SK-N-SH (cell line): Measurements from ENCODE around the gene KLF12. TPM values are rescaled to one million over a fixed set of nuclear protein-coding genes. Genes with fewer than 3 reads are reported as not detected.

ENCODE experiments used
- CTCF ChIA-PET: fragments of 300-600, 350-600 bp; formaldehyde crosslinking; extraction: SDS; loops from one replicate; lab custom pipeline; 2021; lab: Yijun Ruan, JAX
- POLR2A ChIA-PET: fragments of 350-600 bp; sonication (Branson Sonifier 250); formaldehyde crosslinking; extraction: SDS; loops from one replicate; lab custom pipeline; 2020; ENCODE audit warnings: antibody characterized with exemption, inconsistent platforms; lab: Yijun Ruan, JAX
- DNase-seq: peaks from one replicate; pipeline ENCODE4 v3.0.0; 2012
- H2AFZ ChIP-seq: fragments of 200-600 bp; sonication (generic); 2 replicates; pipeline ENCODE4 v1.8.1; 2016; ENCODE audit warnings: antibody characterized with exemption, mild to moderate bottlenecking, low read depth
- H3F3A ChIP-seq: fragments of 200-600 bp; sonication (generic); replicated peaks from 2 replicates; pipeline ENCODE3; 2016; ENCODE audit warnings: antibody characterized with exemption, mild to moderate bottlenecking; ENCODE audit not compliant: insufficient read depth
- H3K27ac ChIP-seq, 2 experiments: fragments of 200-500 bp in 1 of 2; fragments of 200-600 bp in 1 of 2; sonication (Bioruptor generic) in 1 of 2; sonication (generic), shearing (Covaris generic) in 1 of 2; 2 replicates each; pipeline versions ENCODE4 v1.5.1 to v1.6.1; 2014 to 2016; ENCODE audit warnings: low read depth in 2 of 2, inconsistent platforms in 1 of 2, low read length in 1 of 2, mild to moderate bottlenecking in 1 of 2, mixed read lengths in 1 of 2
- H3K27me3 ChIP-seq: fragments of 200-600 bp; sonication (generic), shearing (Covaris generic); 2 replicates; pipeline ENCODE4 v1.6.1; 2016; ENCODE audit warnings: mixed run types; ENCODE audit not compliant: insufficient read depth
- H3K36me3 ChIP-seq, 2 experiments: fragments of 200-500 bp in 1 of 2; fragments of 200-600 bp in 1 of 2; sonication (Bioruptor generic) in 1 of 2; sonication (generic) in 1 of 2; replicated peaks in 1 of 2; 2 replicates each; pipeline versions ENCODE3 to v1.5.1; 2014 to 2016; ENCODE audit warnings: low read length in 1 of 2, mild to moderate bottlenecking in 1 of 2; ENCODE audit not compliant: insufficient read depth in 2 of 2, control insufficient read depth in 1 of 2
- H3K4me1 ChIP-seq, 2 experiments: fragments of 200-500 bp in 1 of 2; fragments of 200-600 bp in 1 of 2; sonication (Bioruptor generic) in 1 of 2; sonication (generic), shearing (Covaris generic) in 1 of 2; 2 replicates each; pipeline versions ENCODE4 v1.5.1 to v1.6.1; 2014 to 2016; ENCODE audit warnings: low read depth in 1 of 2, low read length in 1 of 2, mixed run types in 1 of 2; ENCODE audit not compliant: insufficient read depth in 2 of 2, control insufficient read depth in 1 of 2
- H3K4me2 ChIP-seq: fragments of 200-600 bp; sonication (generic), shearing (Covaris generic); 2 replicates; pipeline ENCODE4 v1.6.1; 2017; ENCODE audit warnings: mixed run types
- H3K4me3 ChIP-seq, 2 experiments: fragments of 200-500 bp in 1 of 2; fragments of 200-600 bp in 1 of 2; sonication (Bioruptor generic) in 1 of 2; sonication (generic), shearing (Covaris generic) in 1 of 2; 2 replicates each; pipeline versions ENCODE4 v1.5.1 to v1.8.1; 2014 to 2016; ENCODE audit warnings: low read depth in 2 of 2, inconsistent platforms in 1 of 2, low read length in 1 of 2, mild to moderate bottlenecking in 1 of 2, mixed read lengths in 1 of 2, moderate library complexity in 1 of 2
- H3K79me2 ChIP-seq: fragments of 200-600 bp; sonication (generic); 2 replicates; pipeline ENCODE4 v1.8.1; 2017; ENCODE audit warnings: mild to moderate bottlenecking; ENCODE audit not compliant: insufficient read depth
- H3K9ac ChIP-seq: fragments of 200-600 bp; sonication (generic); 2 replicates; pipeline ENCODE4 v1.6.1; 2017; ENCODE audit warnings: mixed run types
- H3K9me2 ChIP-seq: fragments of 200-600 bp; sonication (generic); 2 replicates; pipeline ENCODE4 v1.6.1; 2017; ENCODE audit warnings: mixed run types
- H3K9me3 ChIP-seq: fragments of 200-600 bp; sonication (generic); 2 replicates; pipeline ENCODE4 v1.6.1; 2017; ENCODE audit warnings: mixed run types, mild to moderate bottlenecking, moderate library complexity
- H4K20me1 ChIP-seq: fragments of 200-600 bp; sonication (generic); 2 replicates; pipeline ENCODE4 v1.6.1; 2017; ENCODE audit warnings: mild to moderate bottlenecking, mixed run types; ENCODE audit not compliant: insufficient read depth
- ELF1 ChIP-seq: IDR thresholded peaks from 2 replicates; pipeline ENCODE4 v1.4.0; 2012
- GABPA ChIP-seq: IDR thresholded peaks from 2 replicates; pipeline ENCODE4 v1.4.0; 2012; ENCODE audit warnings: low read depth, mild to moderate bottlenecking
- JUND ChIP-seq: IDR thresholded peaks from 2 replicates; pipeline ENCODE4 v1.4.0; 2012
- POLR2AphosphoS5 ChIP-seq: IDR thresholded peaks from 2 replicates; pipeline ENCODE4 v1.6.1; 2012; ENCODE audit warnings: low read depth, low read length
- RAD21 ChIP-seq: IDR thresholded peaks from 2 replicates; pipeline ENCODE4 v1.6.1; 2012; ENCODE audit warnings: mild to moderate bottlenecking, low read length
- RXRA ChIP-seq: IDR thresholded peaks from 2 replicates; pipeline ENCODE4 v1.4.0; 2012; ENCODE audit warnings: low read depth, mild to moderate bottlenecking, borderline replicate concordance
- SMC3 ChIP-seq: IDR thresholded peaks from 2 replicates; pipeline ENCODE4 v1.6.1; 2012; ENCODE audit warnings: low read depth, low read length, improper control_type of control experiment
- TCF12 ChIP-seq: IDR thresholded peaks from 2 replicates; pipeline ENCODE4 v1.4.0; 2012
- WGBS: methylation state at CpG from one replicate; pipeline ENCODE4 v1.1.6; 2017; ENCODE audit warnings: low lambda C conversion rate; 5-methylcytosine and 5-hydroxymethylcytosine counted together
- polyA plus RNA-seq, 3 experiments: library from polyadenylated mRNA; depleted of rRNA; stranded (reverse); fragments of >200 nt; gene quantifications; 2 replicates each; pipeline ENCODE4 v1.2.3, GENCODE V29; 2012
- TF ChIP-seq, protein P1 (sequence below): fragments of 150-350 bp; IDR thresholded peaks from 2 replicates; pipeline ENCODE4 v1.6.1; 2017; ENCODE audit warnings: antibody characterized with exemption, low read length, low read depth, borderline replicate concordance
- TF ChIP-seq, protein P2 (sequence below): IDR thresholded peaks from 2 replicates; pipeline ENCODE4 v1.4.0; 2012; ENCODE audit warnings: low read depth
- TF ChIP-seq, protein P3 (sequence below): IDR thresholded peaks from 2 replicates; pipeline ENCODE4 v1.4.0; 2012; ENCODE audit warnings: low read depth, borderline replicate concordance
- TF ChIP-seq, protein P4 (sequence below): fragments of 200-600 bp; sonication (generic); IDR thresholded peaks from 2 replicates; pipeline ENCODE4 v1.6.1; 2017; ENCODE audit warnings: antibody characterized with exemption, mild to moderate bottlenecking, moderate library complexity
- TF ChIP-seq, protein P5 (sequence below): IDR thresholded peaks from 2 replicates; pipeline ENCODE4 v1.4.0; 2012; ENCODE audit warnings: low read depth, borderline replicate concordance

KLF12 gene
- polyA plus RNA-seq, 1 of the 3 experiments (the other 2 are of a cell fraction) = 2.4 TPM

DNA sequence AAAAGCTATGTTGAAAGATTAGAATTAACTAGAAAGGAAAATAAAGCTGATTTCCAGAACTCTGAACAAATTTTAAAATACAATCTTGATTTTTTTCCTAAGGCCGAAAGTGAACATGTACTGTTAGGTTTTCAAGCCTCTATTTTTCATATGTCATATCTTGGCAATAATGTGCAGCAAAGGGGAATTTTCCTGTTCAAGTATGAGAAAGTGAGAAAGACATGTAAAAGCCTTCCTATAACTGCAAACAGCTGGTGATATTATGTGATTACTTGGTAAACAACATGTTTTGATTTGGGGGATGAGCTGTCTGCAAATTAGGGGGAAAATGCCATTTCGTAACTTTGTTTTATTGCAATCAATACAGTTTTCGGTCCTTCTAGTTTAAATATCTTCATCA lies 4.0 kb upstream of the KLF12 start:
- peaks cover 0 to 7% of the 10 kb centered on the region in 2 experiments; a peak in 2 of 4 replicates for H3K4me1 ChIP-seq
- TF ChIP-seq, protein P1, sequence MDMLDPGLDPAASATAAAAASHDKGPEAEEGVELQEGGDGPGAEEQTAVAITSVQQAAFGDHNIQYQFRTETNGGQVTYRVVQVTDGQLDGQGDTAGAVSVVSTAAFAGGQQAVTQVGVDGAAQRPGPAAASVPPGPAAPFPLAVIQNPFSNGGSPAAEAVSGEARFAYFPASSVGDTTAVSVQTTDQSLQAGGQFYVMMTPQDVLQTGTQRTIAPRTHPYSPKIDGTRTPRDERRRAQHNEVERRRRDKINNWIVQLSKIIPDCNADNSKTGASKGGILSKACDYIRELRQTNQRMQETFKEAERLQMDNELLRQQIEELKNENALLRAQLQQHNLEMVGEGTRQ = no peak
- TF ChIP-seq, protein P2, sequence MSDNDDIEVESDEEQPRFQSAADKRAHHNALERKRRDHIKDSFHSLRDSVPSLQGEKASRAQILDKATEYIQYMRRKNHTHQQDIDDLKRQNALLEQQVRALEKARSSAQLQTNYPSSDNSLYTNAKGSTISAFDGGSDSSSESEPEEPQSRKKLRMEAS = no peak
- TF ChIP-seq, protein P3, sequence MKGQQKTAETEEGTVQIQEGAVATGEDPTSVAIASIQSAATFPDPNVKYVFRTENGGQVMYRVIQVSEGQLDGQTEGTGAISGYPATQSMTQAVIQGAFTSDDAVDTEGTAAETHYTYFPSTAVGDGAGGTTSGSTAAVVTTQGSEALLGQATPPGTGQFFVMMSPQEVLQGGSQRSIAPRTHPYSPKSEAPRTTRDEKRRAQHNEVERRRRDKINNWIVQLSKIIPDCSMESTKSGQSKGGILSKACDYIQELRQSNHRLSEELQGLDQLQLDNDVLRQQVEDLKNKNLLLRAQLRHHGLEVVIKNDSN = no peak
- TF ChIP-seq POLR2AphosphoS5 (no peak), RXRA (no peak), SMC3 (no peak), TCF12 (no peak), ELF1 (no peak), JUND (no peak), RAD21 (no peak), GABPA (no peak)
- TF ChIP-seq, protein P4, sequence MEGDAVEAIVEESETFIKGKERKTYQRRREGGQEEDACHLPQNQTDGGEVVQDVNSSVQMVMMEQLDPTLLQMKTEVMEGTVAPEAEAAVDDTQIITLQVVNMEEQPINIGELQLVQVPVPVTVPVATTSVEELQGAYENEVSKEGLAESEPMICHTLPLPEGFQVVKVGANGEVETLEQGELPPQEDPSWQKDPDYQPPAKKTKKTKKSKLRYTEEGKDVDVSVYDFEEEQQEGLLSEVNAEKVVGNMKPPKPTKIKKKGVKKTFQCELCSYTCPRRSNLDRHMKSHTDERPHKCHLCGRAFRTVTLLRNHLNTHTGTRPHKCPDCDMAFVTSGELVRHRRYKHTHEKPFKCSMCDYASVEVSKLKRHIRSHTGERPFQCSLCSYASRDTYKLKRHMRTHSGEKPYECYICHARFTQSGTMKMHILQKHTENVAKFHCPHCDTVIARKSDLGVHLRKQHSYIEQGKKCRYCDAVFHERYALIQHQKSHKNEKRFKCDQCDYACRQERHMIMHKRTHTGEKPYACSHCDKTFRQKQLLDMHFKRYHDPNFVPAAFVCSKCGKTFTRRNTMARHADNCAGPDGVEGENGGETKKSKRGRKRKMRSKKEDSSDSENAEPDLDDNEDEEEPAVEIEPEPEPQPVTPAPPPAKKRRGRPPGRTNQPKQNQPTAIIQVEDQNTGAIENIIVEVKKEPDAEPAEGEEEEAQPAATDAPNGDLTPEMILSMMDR = no peak
- TF ChIP-seq, protein P5, sequence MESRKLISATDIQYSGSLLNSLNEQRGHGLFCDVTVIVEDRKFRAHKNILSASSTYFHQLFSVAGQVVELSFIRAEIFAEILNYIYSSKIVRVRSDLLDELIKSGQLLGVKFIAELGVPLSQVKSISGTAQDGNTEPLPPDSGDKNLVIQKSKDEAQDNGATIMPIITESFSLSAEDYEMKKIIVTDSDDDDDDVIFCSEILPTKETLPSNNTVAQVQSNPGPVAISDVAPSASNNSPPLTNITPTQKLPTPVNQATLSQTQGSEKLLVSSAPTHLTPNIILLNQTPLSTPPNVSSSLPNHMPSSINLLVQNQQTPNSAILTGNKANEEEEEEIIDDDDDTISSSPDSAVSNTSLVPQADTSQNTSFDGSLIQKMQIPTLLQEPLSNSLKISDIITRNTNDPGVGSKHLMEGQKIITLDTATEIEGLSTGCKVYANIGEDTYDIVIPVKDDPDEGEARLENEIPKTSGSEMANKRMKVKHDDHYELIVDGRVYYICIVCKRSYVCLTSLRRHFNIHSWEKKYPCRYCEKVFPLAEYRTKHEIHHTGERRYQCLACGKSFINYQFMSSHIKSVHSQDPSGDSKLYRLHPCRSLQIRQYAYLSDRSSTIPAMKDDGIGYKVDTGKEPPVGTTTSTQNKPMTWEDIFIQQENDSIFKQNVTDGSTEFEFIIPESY = no peak
- H4K20me1 ChIP-seq = no peaks in the 10 kb centered on the region
- DNase-seq = no peak
- no peak overlapping the region for H3K4me2 ChIP-seq
- H2AFZ ChIP-seq = no peak overlapping the region
- peaks cover 6% of the 10 kb centered on the region for H3K79me2 ChIP-seq
- no peaks in the 10 kb centered on the region for H3K36me3 ChIP-seq
- H3K27ac ChIP-seq = no peak overlapping the region
- H3K4me3 ChIP-seq = no peak overlapping the region
- WGBS = 73% methylated on average over 3 of the region's 3 CpGs
- ChIA-PET POLR2A (no interaction called here), CTCF (interaction anchor here (0.8 to 4.4 kb wide), 2 partner anchors 9 to 149 kb away, joined by 3 to 37 read pairs; no protein-coding TSS in a partner anchor)
- no peaks in the 10 kb centered on the region for H3K9me3 ChIP-seq
- no peak overlapping the region for H3K9ac ChIP-seq
- H3K9me2 ChIP-seq = no peaks in the 10 kb centered on the region; the same call in 1 of the 2 replicates
- peaks cover 14% of the 10 kb centered on the region for H3F3A ChIP-seq
- no peaks in the 10 kb centered on the region for H3K27me3 ChIP-seq
